K562 (cell line): ENCODE data around the gene HOXA9. TPM values are rescaled to one million over a fixed set of nuclear protein-coding genes. Genes with fewer than 3 reads are reported as not detected.

Experiments used
- CTCFL ChIP-seq: IDR thresholded peaks from 2 replicates; pipeline ENCODE4 v1.6.1; 2011; ENCODE audit warnings: borderline replicate concordance, low read depth, mild to moderate bottlenecking, moderate library complexity, low read length; ENCODE audit not compliant: insufficient read depth, poor library complexity, severe bottlenecking
- E2F5 ChIP-seq: sonication (generic); formaldehyde crosslinking; IDR thresholded peaks from 2 replicates; pipeline ENCODE4 v1.8.0; 2022; ENCODE audit warnings: mild to moderate bottlenecking, missing genetic modification reagents
- KDM2B ChIP-seq: fragments of 250-450 bp; sonication (Bioruptor Pico); IDR thresholded peaks from 2 replicates; pipeline ENCODE4 v1.8.0; 2021; ENCODE audit warnings: mild to moderate bottlenecking, moderate library complexity
- MBD1 ChIP-seq: fragments of 250-450 bp; sonication (Bioruptor Pico); IDR thresholded peaks from 2 replicates; pipeline ENCODE4 v1.8.0; 2022; ENCODE audit warnings: inconsistent platforms
- MTA3 ChIP-seq: fragments of 450-650 bp; formaldehyde crosslinking; IDR thresholded peaks from 2 replicates; pipeline ENCODE4 v1.6.1; 2017; ENCODE audit warnings: mild to moderate bottlenecking, borderline replicate concordance
- PKNOX1 ChIP-seq: fragments of 450-650 bp; IDR thresholded peaks from 2 replicates; pipeline ENCODE4 v1.6.1; 2016
- PPARD ChIP-seq: fragments of 250-450 bp; sonication (Bioruptor Pico); IDR thresholded peaks from 2 replicates; pipeline ENCODE4 v1.8.0; 2022; ENCODE audit warnings: inconsistent platforms, mild to moderate bottlenecking, moderate library complexity
- SMC3 ChIP-seq: conservative IDR thresholded peaks from 2 replicates; pipeline ENCODE4 v1.6.1; 2011; ENCODE audit warnings: low read depth, low read length, improper control_type of control experiment; ENCODE audit not compliant: insufficient read depth
- STAG1 ChIP-seq: sonication (generic); formaldehyde crosslinking; IDR thresholded peaks from 2 replicates; pipeline ENCODE4 v1.5.0; 2020; ENCODE audit warnings: missing genetic modification reagents, borderline replicate concordance
- U2AF2 ChIP-seq: fragments of 200-400 bp; formaldehyde crosslinking; optimal IDR thresholded peaks from 2 replicates; pipeline ENCODE3; 2017; ENCODE audit warnings: low read depth, mild to moderate bottlenecking, low read length
- ZNF639 ChIP-seq, 2 experiments: fragments of 200-800 bp in 1 of 2; sonication (Bioruptor generic) in 1 of 2; sonication (generic) in 1 of 2; formaldehyde crosslinking in 1 of 2; IDR thresholded peaks in 1 of 2; conservative IDR thresholded peaks in 1 of 2; 2 replicates each; pipeline versions ENCODE4 v1.5.0 to v1.6.1; 2016 to 2020; ENCODE audit warnings: missing compliant biosample characterization in 1 of 2, missing genetic modification characterization in 1 of 2, missing genetic modification reagents in 1 of 2
- ZNF668 ChIP-seq: fragments of 250-450 bp; sonication (Bioruptor Pico); IDR thresholded peaks from 2 replicates; pipeline ENCODE4 v1.8.0; 2022; ENCODE audit warnings: mild to moderate bottlenecking, inconsistent platforms
- polyA plus RNA-seq, 8 experiments: library from polyadenylated mRNA; depleted of rRNA in 4 of 8; stranded (reverse) in 5 of 8; unstranded in 3 of 8; fragments of >200 nt; fragmentation: Nextera tagmentation in 2 of 8; fragmentation: Illumina TruSeq in 1 of 8; extraction: Ambion mirVana in 2 of 8; extraction: Trizol in 1 of 8; gene quantifications; 2 replicates each; pipeline versions ENCODE4 v1.2.1 to v1.2.3, GENCODE V29; 2011 to 2014; ENCODE audit warnings: inconsistent platforms in 1 of 8, missing spikeins in 1 of 8
- total RNA-seq, 7 experiments: library from RNA; depleted of rRNA in 6 of 7; stranded (reverse); fragments of >200 nt in 6 of 7; fragmentation: Illumina TruSeq in 2 of 7; extraction: Trizol in 2 of 7; gene quantifications; 2 replicates each; pipeline versions ENCODE4 v1.2.1 to v1.2.3, GENCODE V29; 2011 to 2021; ENCODE audit warnings: low replicate concordance in 1 of 7
- TF ChIP-seq, protein P1 (sequence below), 3 experiments: IDR thresholded peaks in 2 of 3; conservative IDR thresholded peaks in 1 of 3; 2 replicates each; pipeline ENCODE4 v1.5.1; 2011 to 2012; ENCODE audit warnings: low read length in 3 of 3, mild to moderate bottlenecking in 3 of 3, control low read depth in 2 of 3, improper control_type of control experiment in 1 of 3, inconsistent platforms in 1 of 3, low read depth in 1 of 3, mixed read lengths in 1 of 3, moderate library complexity in 1 of 3; ENCODE audit not compliant: insufficient read depth in 2 of 3
- TF ChIP-seq, protein P2 (sequence below): fragments of 450-650 bp; IDR thresholded peaks from 2 replicates; pipeline ENCODE4 v1.6.1; 2017; ENCODE audit warnings: mild to moderate bottlenecking, moderate library complexity

Gene HOXA9
- total and polyA plus RNA-seq, 9 of the 15 experiments (the other 6 are each of a cell fraction or from before 2014, with no cell fraction given), result not detected

GRCh38 chr7:27179503-27180430 lies 14.4 kb upstream of the HOXA9 start (continued):
- TF ChIP-seq ZNF668 (CRISPR knock-in tag) (no peak), ZNF639 (CRISPR knock-in tag; conservative IDR thresholded peaks at IDR 0.05 in 1 of 2, IDR thresholded peaks at IDR 0.05 in 1 of 2) (no peak), SMC3 (0 out of 2 replicates have a peak, but pooled peaks have one; percentile 31), U2AF2 (no peak), E2F5 (no peak), MTA3 (no peak), CTCFL (peak; percentile 77), MBD1 (peak; percentile 75; the same call in 1 of the 2 replicates), PKNOX1 (peak; percentile 49), STAG1 (no peak), PPARD (CRISPR knock-in tag) (no peak), KDM2B (CRISPR knock-in tag) (no peak)
- TF ChIP-seq, protein P1, sequence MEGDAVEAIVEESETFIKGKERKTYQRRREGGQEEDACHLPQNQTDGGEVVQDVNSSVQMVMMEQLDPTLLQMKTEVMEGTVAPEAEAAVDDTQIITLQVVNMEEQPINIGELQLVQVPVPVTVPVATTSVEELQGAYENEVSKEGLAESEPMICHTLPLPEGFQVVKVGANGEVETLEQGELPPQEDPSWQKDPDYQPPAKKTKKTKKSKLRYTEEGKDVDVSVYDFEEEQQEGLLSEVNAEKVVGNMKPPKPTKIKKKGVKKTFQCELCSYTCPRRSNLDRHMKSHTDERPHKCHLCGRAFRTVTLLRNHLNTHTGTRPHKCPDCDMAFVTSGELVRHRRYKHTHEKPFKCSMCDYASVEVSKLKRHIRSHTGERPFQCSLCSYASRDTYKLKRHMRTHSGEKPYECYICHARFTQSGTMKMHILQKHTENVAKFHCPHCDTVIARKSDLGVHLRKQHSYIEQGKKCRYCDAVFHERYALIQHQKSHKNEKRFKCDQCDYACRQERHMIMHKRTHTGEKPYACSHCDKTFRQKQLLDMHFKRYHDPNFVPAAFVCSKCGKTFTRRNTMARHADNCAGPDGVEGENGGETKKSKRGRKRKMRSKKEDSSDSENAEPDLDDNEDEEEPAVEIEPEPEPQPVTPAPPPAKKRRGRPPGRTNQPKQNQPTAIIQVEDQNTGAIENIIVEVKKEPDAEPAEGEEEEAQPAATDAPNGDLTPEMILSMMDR (IDR thresholded peaks at IDR 0.05 in 2 of 3, conservative IDR thresholded peaks at IDR 0.05 in 1 of 3; ENCODE audit: insufficient read depth in 2 of 3, low read depth in 1 of 3, low read length in 3 of 3), result peak; percentile 65 to 83 (median 77)
- TF ChIP-seq, protein P2, sequence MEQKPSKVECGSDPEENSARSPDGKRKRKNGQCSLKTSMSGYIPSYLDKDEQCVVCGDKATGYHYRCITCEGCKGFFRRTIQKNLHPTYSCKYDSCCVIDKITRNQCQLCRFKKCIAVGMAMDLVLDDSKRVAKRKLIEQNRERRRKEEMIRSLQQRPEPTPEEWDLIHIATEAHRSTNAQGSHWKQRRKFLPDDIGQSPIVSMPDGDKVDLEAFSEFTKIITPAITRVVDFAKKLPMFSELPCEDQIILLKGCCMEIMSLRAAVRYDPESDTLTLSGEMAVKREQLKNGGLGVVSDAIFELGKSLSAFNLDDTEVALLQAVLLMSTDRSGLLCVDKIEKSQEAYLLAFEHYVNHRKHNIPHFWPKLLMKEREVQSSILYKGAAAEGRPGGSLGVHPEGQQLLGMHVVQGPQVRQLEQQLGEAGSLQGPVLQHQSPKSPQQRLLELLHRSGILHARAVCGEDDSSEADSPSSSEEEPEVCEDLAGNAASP, result no peak
